IMR-90 (cell line): ENCODE measurements around the gene SF3A2. TPM values are rescaled to one million over a fixed set of nuclear protein-coding genes. Genes with fewer than 3 reads are reported as not detected.
A peak's percentile ranks its signal among the peaks of the same experiment; 100 is the strongest.

Source experiments
- ATAC-seq: fragments of 200-7000 bp; cut with Tn5 transposase; 2 replicates; pipeline ENCODE4 v1.9.1; 2020; ENCODE audit warnings: low read depth, mild to moderate bottlenecking, moderate library complexity
- BruUV-seq: library from RNA; stranded (reverse); fragments of 400-500 nt; replicated peaks from 2 replicates; lab custom pipeline; 2021; lab: Mats Ljungman, UMichigan
- CTCF ChIA-PET: fragments of 300-600 bp; formaldehyde crosslinking; extraction: SDS; loops from one replicate; lab custom pipeline; 2021; ENCODE audit warnings: antibody characterized with exemption; lab: Yijun Ruan, JAX
- POLR2A ChIA-PET: fragments of 300-600 bp; sonication (Branson Sonifier 250); formaldehyde crosslinking; loops from one replicate; lab custom pipeline; 2022; ENCODE audit warnings: antibody characterized with exemption; ENCODE audit not compliant: unreplicated experiment; lab: Charles Lee
- DNase-seq: peaks from one replicate; pipeline ENCODE4 v3.0.0; 2013
- H2AFZ ChIP-seq: replicated peaks from 2 replicates; pipeline ENCODE3; 2013; ENCODE audit warnings: low read length, mild to moderate bottlenecking; ENCODE audit not compliant: poor library complexity
- H2AK5ac ChIP-seq: 2 replicates; pipeline ENCODE4 v1.6.1; 2013; ENCODE audit warnings: low read depth, low read length, inconsistent platforms
- H2AK9ac ChIP-seq: replicated peaks from 2 replicates; pipeline ENCODE3; 2013; ENCODE audit warnings: mild to moderate bottlenecking, low read depth, low read length, moderate library complexity; ENCODE audit not compliant: poor library complexity
- H2BK120ac ChIP-seq: 2 replicates; pipeline ENCODE4 v1.6.1; 2013; ENCODE audit warnings: low read depth, low read length, inconsistent platforms
- H2BK15ac ChIP-seq: 3 replicates; pipeline ENCODE4 v1.6.1; 2013; ENCODE audit warnings: low read depth, low read length, inconsistent platforms
- H2BK20ac ChIP-seq: 2 replicates; pipeline ENCODE4 v1.6.1; 2013; ENCODE audit warnings: low read depth, mild to moderate bottlenecking, inconsistent platforms, low read length, moderate library complexity
- H2BK5ac ChIP-seq: 2 replicates; pipeline ENCODE4 v1.6.1; 2013; ENCODE audit warnings: mild to moderate bottlenecking, low read depth, low read length, inconsistent platforms; ENCODE audit not compliant: poor library complexity, severe bottlenecking
- H3K14ac ChIP-seq: replicated peaks from 2 replicates; pipeline ENCODE4 v1.6.1; 2013; ENCODE audit warnings: low read depth, low read length, inconsistent platforms
- H3K18ac ChIP-seq: 2 replicates; pipeline ENCODE4 v1.6.1; 2013; ENCODE audit warnings: low read depth, low read length, control low read depth
- H3K23ac ChIP-seq: 2 replicates; pipeline ENCODE4 v1.6.1; 2013; ENCODE audit warnings: low read depth, low read length, inconsistent platforms
- H3K27ac ChIP-seq: 2 replicates; pipeline ENCODE4 v1.5.1; 2013; ENCODE audit warnings: mild to moderate bottlenecking, control low read depth, low read length; ENCODE audit not compliant: insufficient read depth
- H3K27me3 ChIP-seq: 2 replicates; pipeline ENCODE4 v1.6.1; 2013; ENCODE audit warnings: low read length; ENCODE audit not compliant: control insufficient read depth, insufficient read depth
- H3K36me3 ChIP-seq: 2 replicates; pipeline ENCODE4 v1.6.1; 2013; ENCODE audit warnings: low read length, mixed read lengths; ENCODE audit not compliant: control insufficient read depth, insufficient read depth
- H3K4ac ChIP-seq: 2 replicates; pipeline ENCODE4 v1.6.1; 2013; ENCODE audit warnings: low read depth, low read length, inconsistent platforms
- H3K4me1 ChIP-seq: 2 replicates; pipeline ENCODE4 v1.6.1; 2013; ENCODE audit warnings: low read length, mixed read lengths; ENCODE audit not compliant: control insufficient read depth, insufficient read depth
- H3K4me2 ChIP-seq: 2 replicates; pipeline ENCODE4 v1.6.1; 2013; ENCODE audit warnings: low read depth, mild to moderate bottlenecking, control low read depth, low read length, moderate library complexity
- H3K4me3 ChIP-seq: 2 replicates; pipeline ENCODE4 v1.5.1; 2013; ENCODE audit warnings: low read depth, mild to moderate bottlenecking, control low read depth, low read length, moderate library complexity; ENCODE audit not compliant: insufficient read depth
- H3K56ac ChIP-seq: 2 replicates; pipeline ENCODE4 v1.6.1; 2013; ENCODE audit warnings: low read length, inconsistent platforms; ENCODE audit not compliant: insufficient read depth; ENCODE audit errors: extremely low read depth
- H3K79me1 ChIP-seq, 2 experiments: 2 replicates each; pipeline ENCODE4 v1.6.1; 2013; ENCODE audit warnings: low read length in 2 of 2, inconsistent platforms in 1 of 2, low read depth in 1 of 2
- H3K9ac ChIP-seq: 2 replicates; pipeline ENCODE4 v1.6.1; 2013; ENCODE audit warnings: low read depth, low read length, control low read depth
- H3K9me1 ChIP-seq: 2 replicates; pipeline ENCODE4 v1.6.1; 2013; ENCODE audit warnings: low read length, inconsistent platforms; ENCODE audit not compliant: insufficient read depth
- H3K9me3 ChIP-seq: 2 replicates; pipeline ENCODE4 v1.6.1; 2013; ENCODE audit warnings: low read length; ENCODE audit not compliant: control insufficient read depth, insufficient read depth
- H4K20me1 ChIP-seq: 2 replicates; pipeline ENCODE4 v1.6.1; 2013; ENCODE audit warnings: low read length, inconsistent platforms; ENCODE audit not compliant: insufficient read depth
- H4K5ac ChIP-seq: 2 replicates; pipeline ENCODE4 v1.6.1; 2013; ENCODE audit warnings: mild to moderate bottlenecking, low read depth, low read length, control low read depth
- H4K8ac ChIP-seq, 2 experiments: 2 replicates each; pipeline ENCODE4 v1.6.1; 2013; ENCODE audit warnings: low read depth in 2 of 2, low read length in 2 of 2, control low read depth in 1 of 2, inconsistent platforms in 1 of 2
- H4K91ac ChIP-seq: 2 replicates; pipeline ENCODE4 v1.6.1; 2013; ENCODE audit warnings: low read depth, low read length, inconsistent platforms; ENCODE audit not compliant: insufficient read depth
- CTCF ChIP-seq: conservative IDR thresholded peaks from 2 replicates; pipeline ENCODE4 v1.5.1; 2012; ENCODE audit warnings: mild to moderate bottlenecking, low read depth, low read length, improper control_type of control experiment
- USF2 ChIP-seq: fragments of 150-350 bp; IDR thresholded peaks from 2 replicates; pipeline ENCODE4 v1.6.1; 2017; ENCODE audit warnings: mild to moderate bottlenecking, antibody characterized with exemption, low read length, low read depth
- whole genome bisulfite sequencing, 2 experiments: methylation state at CpG; one replicate each; pipeline versions ENCODE4 v1.1.5 to v1.1.7; 2013; ENCODE audit warnings: missing lambda C conversion rate in 2 of 2; ENCODE audit not compliant: insufficient read length in 1 of 2; ENCODE audit errors: extremely low coverage in 2 of 2; 5-methylcytosine and 5-hydroxymethylcytosine counted together
- dilution Hi-C: fragments of 300-500 bp; cut with HindIII; formaldehyde crosslinking; loops from one replicate; pipeline ENCODE4 v1.14.3; 2018; ENCODE audit warnings: low sequenced_read_pairs; ENCODE audit not compliant: unreplicated experiment
- in situ Hi-C: fragments of 300-500 bp; cut with MboI; formaldehyde crosslinking; loops from 3 replicates; pipeline ENCODE4 v1.14.3; 2019; ENCODE audit warnings: low sequenced_read_pairs, inconsistent platforms, mixed read lengths
- intact Hi-C: fragments of 100-400 bp; cut with micrococcal nuclease; formaldehyde crosslinking; loops from 2 replicates; pipeline ENCODE4 v1.10.0; 2022
- polyA plus RNA-seq, 3 experiments: library from polyadenylated mRNA; depleted of rRNA; stranded (reverse); fragments of >200 nt; gene quantifications; 2 replicates each; pipeline ENCODE4 v1.2.3, GENCODE V29; 2012; ENCODE audit warnings: low replicate concordance in 1 of 3
- total RNA-seq: library from RNA; depleted of rRNA; stranded (reverse); fragments of >200 nt; gene quantifications from 2 replicates; pipeline ENCODE4 v1.2.3, GENCODE V29; 2012

SF3A2 gene
- total and polyA plus RNA-seq, 2 of the 4 experiments (the other 2 are of a cell fraction) = 4.8 to 34.5 TPM

GRCh38 chr19:2199215-2199614 lies 37.4 kb upstream of the SF3A2 start:
- H2AK5ac ChIP-seq = no peak overlapping the region
- H3K36me3 ChIP-seq = peaks cover 56% of the 10 kb centered on the region
- H3K9me3 ChIP-seq = no peaks in the 10 kb centered on the region
- in situ Hi-C loops (no loop called here), intact Hi-C loops (no loop called here), dilution Hi-C loops (no loop called here)
- no peak overlapping the region for H3K23ac ChIP-seq
- H2BK20ac ChIP-seq = no peak overlapping the region
- no peak overlapping the region for H2BK5ac ChIP-seq
- no peak overlapping the region for H2AK9ac ChIP-seq
- H3K79me1 ChIP-seq = peaks cover 19 to 88% of the 10 kb centered on the region in 2 experiments
- CTCF ChIA-PET = no interaction called here
- no peak overlapping the region for H2BK120ac ChIP-seq
- no peak overlapping the region for H4K8ac ChIP-seq
- H2BK15ac ChIP-seq = no peak overlapping the region
- peaks cover 6% of the 10 kb centered on the region for H3K9me1 ChIP-seq
- no peak overlapping the region for H3K14ac ChIP-seq
- H3K27ac ChIP-seq = no peak overlapping the region
- H4K20me1 ChIP-seq = peaks cover 40% of the 10 kb centered on the region
- H3K4me1 ChIP-seq = peaks cover 2% of the 10 kb centered on the region; the same call in 1 of the 2 replicates
- H3K56ac ChIP-seq = no peak overlapping the region
- WGBS, 2 experiments = 83% methylated on average over 5 of the region's 18 CpGs; no CpG with 5 or more reads in 1 of the 2 experiments
- H4K91ac ChIP-seq = no peak overlapping the region
- H3K27me3 ChIP-seq = no peaks in the 10 kb centered on the region
- no peak overlapping the region for H3K9ac ChIP-seq
- no peak overlapping the region for H4K5ac ChIP-seq
- H3K4me3 ChIP-seq = no peak overlapping the region
- DNase-seq (no peak), ATAC-seq (no peak)
- H3K4me2 ChIP-seq = no peak overlapping the region
- no peak overlapping the region for H3K18ac ChIP-seq
- TF ChIP-seq CTCF = peak; percentile 28; the same call in 1 of the 2 replicates
- no peak for TF ChIP-seq USF2
- H2AFZ ChIP-seq = peak overlapping the region; percentile 8
- no TSS peak for BruUV-seq
- POLR2A ChIA-PET = no interaction called here
- no peak overlapping the region for H3K4ac ChIP-seq
